Spleen (tissue), 7 donors: Measurements from ENCODE around the gene CHMP4A.

ENCODE experiments used
- CTCF ChIP-seq, 11 experiments: fragments of 200-600 bp in 7 of 11; fragments of 450-650 bp in 4 of 11; sonication (generic) in 4 of 11; IDR thresholded peaks in 8 of 11; conservative IDR thresholded peaks in 3 of 11; 1 replicate in 7 of 11; 2 replicates in 4 of 11; pipeline versions ENCODE4 v1.4.0 to v1.8.0; 2016 to 2021; ENCODE audit warnings: antibody characterized with exemption in 11 of 11, inconsistent platforms in 4 of 11, mild to moderate bottlenecking in 1 of 11
- POLR2A ChIP-seq, 3 donors: fragments of 450-650 bp; IDR thresholded peaks; one replicate each; pipeline ENCODE4 v1.5.1; 2017; ENCODE audit warnings: antibody characterized with exemption in 3 of 3, mild to moderate bottlenecking in 1 of 3
- POLR2AphosphoS5 ChIP-seq, 3 donors: sonication (generic); formaldehyde crosslinking; IDR thresholded peaks; one replicate each; pipeline ENCODE4 v1.5.1; 2017; ENCODE audit warnings: antibody characterized with exemption in 3 of 3
- donor health status: DM: no; HTN: no; CAD: no; lungs with moderate emphysema.
- donor health status: DM: no; HTN: no; CAD: no.
- donor health status: DM: no; HTN: no; CAD: no.

- TF ChIP-seq POLR2AphosphoS5 (IDR thresholded peaks at IDR 0.05) = peak; percentile 100
- TF ChIP-seq CTCF (IDR thresholded peaks at IDR 0.05 in 8 of 11, conservative IDR thresholded peaks at IDR 0.05 in 3 of 11) = peak in 5 of 11 experiments; percentile 31 to 44 (median 40)
- peak; percentile 57 to 88 (median 83) for TF ChIP-seq POLR2A (IDR thresholded peaks at IDR 0.05)
These were observed at the start of gene CHMP4A for GRCh38 chr14:24212924-24213865.
